Measurements from ENCODE around the gene TMEM59L. TPM values are rescaled to one million over a fixed set of nuclear protein-coding genes. Genes with fewer than 3 reads are reported as not detected.

The TMEM59L gene
- total RNA-seq, result 0.85 TPM in 1 of 2 replicates, not detected in the other

DNA sequence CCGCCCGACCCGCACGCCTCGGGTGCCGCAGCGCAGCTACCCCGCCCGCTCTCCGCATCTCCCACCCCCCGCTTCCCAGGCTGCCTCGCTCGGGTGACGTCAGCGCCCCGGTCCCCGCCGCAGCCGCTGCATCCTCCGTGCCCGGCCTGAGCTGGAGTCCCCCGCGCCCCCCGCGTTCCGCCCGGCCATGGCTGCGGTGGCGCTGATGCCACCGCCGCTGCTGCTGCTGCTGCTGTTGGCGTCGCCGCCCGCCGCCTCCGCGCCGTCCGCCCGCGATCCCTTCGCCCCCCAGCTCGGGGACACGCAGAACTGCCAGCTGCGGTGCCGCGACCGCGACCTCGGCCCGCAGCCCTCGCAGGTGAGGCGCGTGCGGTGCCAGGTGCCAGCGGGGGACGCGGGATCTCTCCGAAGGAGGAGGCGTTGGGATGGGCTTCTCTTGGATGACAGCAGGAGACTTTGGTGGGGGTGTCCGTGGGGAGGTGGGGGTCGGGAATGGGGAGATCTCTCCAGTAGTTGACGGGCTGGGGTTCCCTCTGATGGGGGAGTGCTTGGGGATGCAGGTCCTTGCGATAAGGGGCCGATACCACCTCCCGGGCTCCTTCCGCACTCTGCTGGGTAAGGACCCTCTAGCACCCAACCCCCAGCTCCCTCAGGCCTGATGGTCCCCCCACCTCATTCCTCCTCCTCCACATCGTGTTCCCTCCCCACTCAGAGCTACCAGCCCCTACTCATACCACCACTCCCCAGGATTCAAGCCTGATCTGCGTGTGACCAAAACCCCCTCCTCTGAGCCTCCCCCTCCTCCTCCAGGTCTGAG lies at the start of gene TMEM59L:
TSS of gene TMEM59L (plus strand) at position 99 of the 817 bp plus-strand sequence. CDS start at position 188, 89 bp downstream.

DNA sequence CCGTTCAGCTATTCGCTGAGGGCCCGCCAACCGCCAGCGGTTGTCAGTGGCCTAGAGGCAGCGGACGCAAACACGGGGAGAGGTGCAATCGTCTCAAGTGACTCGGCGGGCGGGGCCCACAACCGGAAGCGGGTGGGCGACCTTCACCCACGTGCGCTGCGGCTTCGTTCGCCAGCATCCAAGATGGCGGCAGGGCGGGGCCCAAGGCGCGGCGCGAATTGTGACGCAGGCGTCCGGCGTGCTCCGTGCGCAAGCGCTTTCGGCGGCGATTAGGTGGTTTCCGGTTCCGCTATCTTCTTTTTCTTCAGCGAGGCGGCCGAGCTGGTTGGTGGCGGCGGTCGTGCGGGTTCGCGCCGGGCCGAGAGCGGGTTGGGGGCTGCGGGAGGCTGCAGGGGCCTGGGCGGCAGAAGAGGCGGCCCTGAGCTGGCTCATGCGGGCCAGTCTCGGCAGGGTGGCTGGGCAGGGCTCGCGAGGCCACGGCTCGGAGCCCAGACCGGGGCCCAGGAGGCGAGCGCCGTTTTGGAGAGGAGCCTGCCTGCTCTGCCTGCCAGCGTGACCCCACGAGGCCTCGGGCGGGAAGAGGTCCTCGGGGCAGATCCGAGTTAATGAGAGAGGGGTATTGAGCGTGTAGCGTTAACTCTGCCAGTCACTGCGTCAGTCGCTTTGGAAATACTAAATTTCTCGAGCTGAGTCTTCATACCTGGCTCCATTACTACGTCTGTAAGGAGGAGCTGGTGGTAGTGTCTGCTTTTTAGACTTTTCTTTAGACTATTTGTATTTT lies 40.9 kb upstream of the TMEM59L start, which contains the start of gene UBA52:
TSS of gene UBA52 (plus strand) at position 294 of the 781 bp plus-strand sequence. CDS start 1,444 bp downstream, outside the sequence.

GRCh38 chr19:18588611-18589379 lies 23.9 kb upstream of the TMEM59L start, which contains the start of gene REX1BD:
REX1BD (plus strand) TSS chr19:18588798; CDS start chr19:18588802, 4 bp downstream.

GRCh38 chr19:18606281-18607225 lies 6.1 kb upstream of the TMEM59L start, which contains the start of gene CRLF1:
CRLF1 (minus strand) TSS chr19:18606799; CDS start chr19:18606656, 143 bp downstream.

DNA sequence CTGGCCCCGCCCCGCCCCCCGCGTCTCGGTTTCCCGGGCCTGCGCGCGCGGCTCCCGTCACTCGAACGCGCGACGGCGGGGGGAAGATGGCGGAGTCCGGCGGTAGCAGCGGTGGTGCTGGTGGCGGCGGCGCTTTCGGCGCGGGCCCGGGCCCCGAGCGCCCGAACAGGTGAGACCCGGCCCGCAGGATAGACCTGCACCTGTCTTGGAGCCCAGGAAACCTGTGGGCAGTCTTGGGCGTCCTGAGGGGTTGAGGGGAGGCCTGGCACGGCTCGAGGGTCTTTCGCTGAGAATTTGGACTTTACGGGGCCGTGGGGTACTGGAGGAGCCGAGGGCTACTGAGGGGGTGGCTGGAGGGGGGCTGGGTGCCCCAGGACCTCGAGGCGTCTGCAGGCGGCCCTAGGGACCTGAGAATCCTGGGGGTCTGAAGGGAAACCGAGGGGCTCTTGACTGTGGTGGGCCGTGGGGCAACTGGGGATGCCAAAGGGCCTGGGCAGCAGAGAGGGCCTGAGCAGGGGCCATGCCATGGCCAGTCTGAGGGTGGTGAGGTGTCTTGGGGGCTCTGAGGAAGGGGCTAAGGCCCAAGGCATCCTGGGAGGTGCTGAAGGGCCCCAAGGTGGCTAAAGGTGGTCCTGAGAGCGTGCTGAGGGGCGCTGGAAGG lies 24.4 kb downstream of the TMEM59L start, which contains the start of gene KLHL26:
TSS of gene KLHL26 (plus strand) at position 60 of the 661 bp plus-strand sequence. CDS start at position 87, 27 bp downstream.

Other genes with a start within 250 kb of the TMEM59L start
- 79.5 and 141 TPM in 2 replicates for gene GDF15, start 226.7 kb upstream of the TMEM59L start, total RNA-seq
- gene LRRC25, start 215.2 kb upstream of the TMEM59L start, total RNA-seq, result not detected in 2 replicates
- 37.6 and 44.5 TPM in 2 replicates for gene SSBP4, start 193.5 kb upstream of the TMEM59L start, total RNA-seq
- 33.9 and 41.7 TPM in 2 replicates for gene ISYNA1, start 174.7 kb upstream of the TMEM59L start, total RNA-seq
- gene ELL, start 90.8 kb upstream of the TMEM59L start, total RNA-seq, result 9.8 and 10.1 TPM in 2 replicates
- gene FKBP8, start 69.3 kb upstream of the TMEM59L start, total RNA-seq, result 211 and 228 TPM in 2 replicates
- 66.5 and 73.5 TPM in 2 replicates for gene KXD1, start 55.0 kb upstream of the TMEM59L start, total RNA-seq
- gene UBA52, start 41.0 kb upstream of the TMEM59L start, total RNA-seq, result 916 and 1,024 TPM in 2 replicates
- 38.2 and 69.9 TPM in 2 replicates for gene REX1BD, start 24.1 kb upstream of the TMEM59L start, total RNA-seq
- gene CRLF1, start 6.1 kb upstream of the TMEM59L start, total RNA-seq, result 0.21 and 1.2 TPM in 2 replicates
- 2.9 and 4.0 TPM in 2 replicates for gene KLHL26, start 24.2 kb downstream of the TMEM59L start, total RNA-seq
- gene CRTC1, start 70.8 kb downstream of the TMEM59L start, total RNA-seq, result 0.72 and 1.1 TPM in 2 replicates
- gene COMP, start 178.4 kb downstream of the TMEM59L start, total RNA-seq, result not detected in 2 replicates
- 61.2 and 75.0 TPM in 2 replicates for gene UPF1, start 219.1 kb downstream of the TMEM59L start, total RNA-seq